Measurements from ENCODE around the gene SURF2.
A peak's percentile ranks its signal among the peaks of the same experiment; 100 is the strongest.
"Not testable (repeated sequence)": the region's sequence is repeated elsewhere in the genome, so short reads cannot be mapped to it uniquely, and the experiment has no call there.

The SURF2 gene

GRCh38 chr9:133359399-133360175 is 3.2 kb downstream of the SURF2 start:
- no peak for DNase-seq

- DNase-seq = no peak
Observed at GRCh38 chr9:133360400-133361393, 4.3 kb downstream of the SURF2 start.

- DNase-seq = no peak
Observed at GRCh38 chr9:133361507-133362092, 5.2 kb downstream of the SURF2 start.

- no peak for DNase-seq
Observed at GRCh38 chr9:133362359-133363044, 6.2 kb downstream of the SURF2 start.

GRCh38 chr9:133366435-133366834 is 10.1 kb downstream of the SURF2 start:
- DNase-seq = no peak

GRCh38 chr9:133367221-133367620 is 10.9 kb downstream of the SURF2 start:
- DNase-seq = no peak

- no peak for DNase-seq
Observed at GRCh38 chr9:133367778-133368177, 11.4 kb downstream of the SURF2 start.

GRCh38 chr9:133368249-133368881 is 12.0 kb downstream of the SURF2 start:
- DNase-seq = no peak

- DNase-seq = no peak
Observed at GRCh38 chr9:133369422-133369821, 13.1 kb downstream of the SURF2 start.

- no peak for DNase-seq
Observed at GRCh38 chr9:133369933-133370332, 13.6 kb downstream of the SURF2 start.

GRCh38 chr9:133370685-133371084 is 14.3 kb downstream of the SURF2 start:
- no peak for DNase-seq

- peak; percentile 67 for DNase-seq
Observed at GRCh38 chr9:133371261-133371711, 14.9 kb downstream of the SURF2 start.

- DNase-seq = no peak
Observed at GRCh38 chr9:133372144-133372543, 15.8 kb downstream of the SURF2 start.

- DNase-seq = no peak
Observed at GRCh38 chr9:133374612-133375115, 18.3 kb downstream of the SURF2 start.

- DNase-seq = no peak
Observed at GRCh38 chr9:133375116-133375723, 18.9 kb downstream of the SURF2 start.

GRCh38 chr9:133375724-133376654 is 19.6 kb downstream of the SURF2 start, which contains the start of the genes STKLD1 and SURF4:
TSS of gene STKLD1 (plus strand) at chr9:133376366. CDS start at chr9:133376474, 108 bp downstream.
TSS of gene SURF4 (minus strand) at chr9:133376060. CDS start at chr9:133375969, 91 bp downstream.
- peak; percentile 98 for DNase-seq

- DNase-seq = not testable (repeated sequence)
Observed at GRCh38 chr9:133377280-133377679, 20.9 kb downstream of the SURF2 start.

- DNase-seq = no peak
Observed at GRCh38 chr9:133377721-133378216, 21.4 kb downstream of the SURF2 start.

GRCh38 chr9:133378408-133378962 is 22.1 kb downstream of the SURF2 start:
- DNase-seq = no peak

Data from activated CD4-positive, CD25-positive, alpha-beta regulatory T cell treated with anti-CD3 and anti-CD28 coated beads, Interleukin-2, amount 50 U/mL, for 72 hours (primary cell).